ENCODE measurements around the gene PGAP2.
A peak's percentile ranks its signal among the peaks of the same experiment; 100 is the strongest.

PGAP2 gene

GRCh38 chr11:3796002-3796311, 12.4 kb upstream of the PGAP2 start:
- H3K4me3 ChIP-seq (ENCODE audit: low read depth, low read length): peak overlapping the region; percentile 89
- TF ChIP-seq CTCF (IDR thresholded peaks at IDR 0.05; ENCODE audit: low read depth, low read length) (no peak), POLR2A (IDR thresholded peaks at IDR 0.05; ENCODE audit: extremely low read depth, insufficient read length) (no peak), MAX (IDR thresholded peaks at IDR 0.05; ENCODE audit: low read depth, low read length) (no peak), MYC (IDR thresholded peaks at IDR 0.05; ENCODE audit: low read depth, low read length) (no peak)
- no peak for DNase-seq (ENCODE audit: low read depth)

GRCh38 chr11:3796346-3796745, 12.0 kb upstream of the PGAP2 start:
- H3K4me3 ChIP-seq (ENCODE audit: low read depth, low read length): peak overlapping the region; percentile 89
- TF ChIP-seq MAX (IDR thresholded peaks at IDR 0.05; ENCODE audit: low read depth, low read length) (no peak), CTCF (IDR thresholded peaks at IDR 0.05; ENCODE audit: low read depth, low read length) (no peak), MYC (IDR thresholded peaks at IDR 0.05; ENCODE audit: low read depth, low read length) (no peak), POLR2A (IDR thresholded peaks at IDR 0.05; ENCODE audit: extremely low read depth, insufficient read length) (no peak)
- DNase-seq (ENCODE audit: low read depth): no peak

GRCh38 chr11:3796801-3797328, 11.5 kb upstream of the PGAP2 start:
- H3K4me3 ChIP-seq (ENCODE audit: low read depth, low read length): peak overlapping the region; percentile 89
- TF ChIP-seq MAX (IDR thresholded peaks at IDR 0.05; ENCODE audit: low read depth, low read length) (peak; percentile 35; the same call in 1 of the 2 replicates), CTCF (IDR thresholded peaks at IDR 0.05; ENCODE audit: low read depth, low read length) (no peak)
- DNase-seq (ENCODE audit: low read depth): no peak

GRCh38 chr11:3797329-3798090, 10.8 kb upstream of the PGAP2 start, which contains the start of gene NUP98:
TSS of gene NUP98 (minus strand) at chr11:3797554. CDS start at chr11:3782117, 15,437 bp downstream.
- TF ChIP-seq MYC (IDR thresholded peaks at IDR 0.05; ENCODE audit: low read depth, low read length) (peak; percentile 96), MAX (IDR thresholded peaks at IDR 0.05; ENCODE audit: low read depth, low read length) (peak; percentile 98), CTCF (IDR thresholded peaks at IDR 0.05; ENCODE audit: low read depth, low read length) (no peak), POLR2A (IDR thresholded peaks at IDR 0.05; ENCODE audit: extremely low read depth, insufficient read length) (peak; percentile 84)
- peak within 1 kb of the TSS; percentile 89 for H3K4me3 ChIP-seq (ENCODE audit: low read depth, low read length)
- peak; percentile 100 for DNase-seq (ENCODE audit: low read depth)

GRCh38 chr11:3799143-3799542, 9.2 kb upstream of the PGAP2 start:
- no peak for DNase-seq (ENCODE audit: low read depth)
- H3K4me3 ChIP-seq (ENCODE audit: low read depth, low read length): no peak overlapping the region
- no peak for TF ChIP-seq MYC (IDR thresholded peaks at IDR 0.05; ENCODE audit: low read depth, low read length)
- TF ChIP-seq POLR2A (IDR thresholded peaks at IDR 0.05; ENCODE audit: extremely low read depth, insufficient read length): no peak
- no peak for TF ChIP-seq MAX (IDR thresholded peaks at IDR 0.05; ENCODE audit: low read depth, low read length)
- no peak for TF ChIP-seq CTCF (IDR thresholded peaks at IDR 0.05; ENCODE audit: low read depth, low read length)

Measured in NB4 (cell line).